HepG2 (cell line): ENCODE data around the gene PRKAR1B. TPM values are rescaled to one million over a fixed set of nuclear protein-coding genes. Genes with fewer than 3 reads are reported as not detected.
A peak's percentile ranks its signal among the peaks of the same experiment; 100 is the strongest.

ENCODE experiments used
- ARHGAP35 ChIP-seq: sonication (generic); formaldehyde crosslinking; IDR thresholded peaks from 2 replicates; pipeline ENCODE4 v1.9.0; 2022; ENCODE audit warnings: mild to moderate bottlenecking, inconsistent platforms, moderate library complexity, missing genetic modification reagents, borderline replicate concordance
- ARID4A ChIP-seq: sonication (generic); formaldehyde crosslinking; IDR thresholded peaks from 2 replicates; pipeline ENCODE4 v1.5.0; 2020; ENCODE audit warnings: mild to moderate bottlenecking, missing genetic modification reagents, borderline replicate concordance
- CREM ChIP-seq, 2 experiments: sonication (generic) in 1 of 2; formaldehyde crosslinking in 1 of 2; IDR thresholded peaks; 2 replicates each; pipeline versions ENCODE4 v1.4.0 to v1.6.1; 2016 to 2020; ENCODE audit warnings: antibody characterized with exemption in 1 of 2, mild to moderate bottlenecking in 1 of 2, missing genetic modification reagents in 1 of 2
- CSRNP1 ChIP-seq: sonication (generic); formaldehyde crosslinking; IDR thresholded peaks from 2 replicates; pipeline ENCODE4 v1.8.1; 2023; ENCODE audit warnings: mild to moderate bottlenecking, missing genetic modification reagents
- CSRNP2 ChIP-seq: sonication (generic); formaldehyde crosslinking; conservative IDR thresholded peaks from 2 replicates; pipeline ENCODE4 v1.8.0; 2022; ENCODE audit warnings: low read depth, missing genetic modification reagents
- FOXA3 ChIP-seq: IDR thresholded peaks from 2 replicates; pipeline ENCODE4 v1.6.1; 2016; ENCODE audit warnings: missing genetic modification reagents, missing compliant biosample characterization
- HOXA3 ChIP-seq: sonication (generic); formaldehyde crosslinking; IDR thresholded peaks from 2 replicates; pipeline ENCODE4 v1.5.0; 2020; ENCODE audit warnings: missing genetic modification reagents
- WIZ ChIP-seq: sonication (generic); formaldehyde crosslinking; IDR thresholded peaks from 2 replicates; pipeline ENCODE4 v1.5.1; 2020; ENCODE audit warnings: mild to moderate bottlenecking, missing genetic modification reagents
- ZNF20 ChIP-seq: sonication (generic); formaldehyde crosslinking; IDR thresholded peaks from 2 replicates; pipeline ENCODE4 v1.4.0; 2020; ENCODE audit warnings: mild to moderate bottlenecking, moderate library complexity, missing genetic modification reagents
- ZNF24 ChIP-seq: fragments of 450-650 bp; IDR thresholded peaks from 2 replicates; pipeline ENCODE4 v1.6.1; 2017; ENCODE audit warnings: antibody characterized with exemption, mild to moderate bottlenecking
- ZNF382 ChIP-seq: sonication (generic); formaldehyde crosslinking; IDR thresholded peaks from 2 replicates; pipeline ENCODE4 v1.5.0; 2020; ENCODE audit warnings: missing genetic modification reagents, mild to moderate bottlenecking, borderline replicate concordance
- ZNF552 ChIP-seq: sonication (generic); formaldehyde crosslinking; IDR thresholded peaks from 2 replicates; pipeline ENCODE4 v1.9.0; 2022; ENCODE audit warnings: missing genetic modification reagents, mild to moderate bottlenecking, borderline replicate concordance
- ZNF646 ChIP-seq: sonication (generic); formaldehyde crosslinking; IDR thresholded peaks from 2 replicates; pipeline ENCODE4 v1.9.0; 2021; ENCODE audit warnings: mild to moderate bottlenecking, missing genetic modification reagents
- polyA plus RNA-seq, 8 experiments: library from polyadenylated mRNA; depleted of rRNA in 3 of 8; stranded (reverse) in 7 of 8; unstranded in 1 of 8; fragments of >200 nt; fragmentation: Illumina TruSeq in 4 of 8; extraction: Trizol in 4 of 8; gene quantifications; 2 replicates each; pipeline versions ENCODE4 v1.2.1 to v1.2.3, GENCODE V29; 2011 to 2016; ENCODE audit warnings: low read depth in 4 of 8, missing spikeins in 1 of 8, mixed read lengths in 1 of 8; ENCODE audit not compliant: insufficient read depth in 1 of 8
- total RNA-seq, 5 experiments: library from RNA; depleted of rRNA; stranded (reverse); fragments of >200 nt; fragmentation: Illumina TruSeq; extraction: Trizol; gene quantifications; 2 replicates each; pipeline ENCODE4 v1.2.3, GENCODE V29; 2016; ENCODE audit warnings: low read depth in 1 of 5

Gene PRKAR1B
- total and polyA plus RNA-seq, 2 of the 13 experiments (the other 11 are each of a cell fraction or from before 2014, with no cell fraction given), result 7.9 to 28.2 TPM

- TF ChIP-seq ZNF646 (CRISPR knock-in tag) (no peak), FOXA3 (CRISPR knock-in tag) (peak; percentile 50), WIZ (0 out of 2 replicates have a peak, but pooled peaks have one; percentile 26), ARHGAP35 (CRISPR knock-in tag) (peak; percentile 71; the same call in 1 of the 2 replicates), ZNF20 (no peak), ZNF24 (no peak), ZNF552 (CRISPR knock-in tag) (no peak), CREM (IDR thresholded peaks at IDR 0.05) (peak; percentile 27; the same call in 1 of the 2 replicates), CREM (CRISPR knock-in tag; IDR thresholded peaks at IDR 0.05) (no peak), ARID4A (CRISPR knock-in tag) (peak; percentile 99), CSRNP2 (CRISPR knock-in tag) (no peak), HOXA3 (CRISPR knock-in tag) (peak; percentile 94), ZNF382 (CRISPR knock-in tag) (no peak), CSRNP1 (0 out of 2 replicates have a peak, but pooled peaks have one; percentile 41)
Measured at GRCh38 chr7:726084-726853, 812 bp downstream of the PRKAR1B start, which contains the start of gene DNAAF5 (continued).
